Osteocyte (in vitro differentiated cells): ENCODE results near the gene IRX2. TPM values are rescaled to one million over a fixed set of nuclear protein-coding genes. Genes with fewer than 3 reads are reported as not detected.

Experiments
- DNase-seq: peaks from one replicate; pipeline ENCODE4 v3.0.0; 2021; ENCODE audit warnings: mixed read lengths; ENCODE audit not compliant: unreplicated experiment; ENCODE audit errors: extremely low spot score
- H3K27ac Mint-ChIP-seq: one replicate; pipeline ENCODE4 v1.8.0; 2021; ENCODE audit warnings: mild to moderate bottlenecking, mixed read lengths; ENCODE audit not compliant: unreplicated experiment
- H3K27me3 Mint-ChIP-seq: one replicate; pipeline ENCODE4 v1.8.0; 2021; ENCODE audit warnings: mixed read lengths; ENCODE audit not compliant: unreplicated experiment
- H3K36me3 Mint-ChIP-seq: one replicate; pipeline ENCODE4 v1.8.0; 2021; ENCODE audit warnings: mixed read lengths; ENCODE audit not compliant: unreplicated experiment
- H3K4me1 Mint-ChIP-seq: one replicate; pipeline ENCODE4 v1.8.0; 2021; ENCODE audit warnings: mixed read lengths; ENCODE audit not compliant: unreplicated experiment
- H3K4me3 Mint-ChIP-seq: one replicate; pipeline ENCODE4 v1.8.0; 2021; ENCODE audit warnings: mild to moderate bottlenecking, moderate library complexity, mixed read lengths; ENCODE audit not compliant: unreplicated experiment
- H3K9me3 Mint-ChIP-seq: one replicate; pipeline ENCODE4 v1.8.0; 2021; ENCODE audit warnings: mixed read lengths; ENCODE audit not compliant: unreplicated experiment
- CTCF ChIP-seq: fragments of 200-600 bp; sonication (generic); IDR thresholded peaks from 2 replicates; pipeline ENCODE4 v1.5.0; 2021; ENCODE audit warnings: antibody characterized with exemption, mild to moderate bottlenecking, moderate library complexity
- total RNA-seq: library from RNA; stranded (reverse); gene quantifications from 2 replicates; pipeline ENCODE4 v1.2.1, GENCODE V29; 2021

Gene IRX2
- total RNA-seq, 1 donor from 2014 or later = 17.1 TPM

GRCh38 chr5:2753452-2754420 is 2.3 kb upstream of the IRX2 start:
- Mint-ChIP-seq H3K27me3 (no peaks in the 10 kb centered on the region), H3K4me1 (peaks cover 59% of the 10 kb centered on the region), H3K4me3 (peak overlapping the region; percentile 82), H3K9me3 (no peaks in the 10 kb centered on the region), H3K36me3 (peaks cover 9% of the 10 kb centered on the region), H3K27ac (peak overlapping the region; percentile 75)
- no peak for TF ChIP-seq CTCF
- DNase-seq = no peak

- Mint-ChIP-seq H3K36me3 (peaks cover 9% of the 10 kb centered on the region), H3K4me3 (peak overlapping the region; percentile 82), H3K9me3 (no peaks in the 10 kb centered on the region), H3K27me3 (no peaks in the 10 kb centered on the region), H3K27ac (peak overlapping the region; percentile 90), H3K4me1 (peaks cover 53% of the 10 kb centered on the region)
- TF ChIP-seq CTCF = peak; percentile 10
- DNase-seq = no peak
Measured at GRCh38 chr5:2752821-2753439, 1.5 kb upstream of the IRX2 start.

- H3K27me3 Mint-ChIP-seq = no peaks in the 10 kb centered on the region
- H3K4me1 Mint-ChIP-seq = peaks cover 53% of the 10 kb centered on the region
- no peaks in the 10 kb centered on the region for H3K9me3 Mint-ChIP-seq
- peaks cover 9% of the 10 kb centered on the region for H3K36me3 Mint-ChIP-seq
- no peak for TF ChIP-seq CTCF
- H3K4me3 Mint-ChIP-seq = peak overlapping the region; percentile 82
- H3K27ac Mint-ChIP-seq = peak overlapping the region; percentile 90
- peak; percentile 88 for DNase-seq
Measured at GRCh38 chr5:2752059-2752820, 763 bp upstream of the IRX2 start.

- Mint-ChIP-seq H3K4me1 (peaks cover 50% of the 10 kb centered on the region), H3K9me3 (no peaks in the 10 kb centered on the region), H3K27me3 (no peaks in the 10 kb centered on the region), H3K4me3 (peak overlapping the region; percentile 81), H3K36me3 (peaks cover 11% of the 10 kb centered on the region), H3K27ac (peak overlapping the region; percentile 94)
- no peak for DNase-seq
- TF ChIP-seq CTCF = no peak
Measured at GRCh38 chr5:2750758-2751464, 566 bp downstream of the IRX2 start.
